ENCODE results near the gene TENM3. TPM values are rescaled to one million over a fixed set of nuclear protein-coding genes. Genes with fewer than 3 reads are reported as not detected.

TENM3 gene
- polyA plus RNA-seq, 1 of the 3 experiments (the other 2 are of a cell fraction): 10.4 TPM

DNA sequence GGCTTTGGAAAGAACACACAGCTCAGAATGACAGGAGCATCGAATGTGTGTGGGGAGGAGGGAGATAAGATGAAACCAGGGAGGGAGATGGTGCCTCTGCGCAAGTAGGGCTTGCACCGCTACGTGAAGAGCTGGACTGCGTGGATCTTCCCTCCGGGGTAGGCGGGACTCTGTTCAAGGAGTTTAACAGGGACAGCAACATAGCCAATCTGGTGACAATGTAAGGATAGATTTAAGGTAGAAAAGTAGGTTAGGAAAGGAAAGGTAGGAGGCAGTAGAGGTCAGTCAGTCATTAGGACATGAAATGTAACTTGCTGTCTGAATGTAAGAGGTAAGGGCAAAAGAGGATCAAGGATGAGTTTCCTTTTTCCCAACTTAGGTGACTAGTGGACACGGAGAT is 521.4 kb downstream of the TENM3 start:
- CTCF ChIA-PET: interaction anchor here (0.8 kb wide), 1 partner anchor 16 kb away, joined by 4 read pairs; no protein-coding TSS in a partner anchor
- H4K20me1 ChIP-seq (ENCODE audit: insufficient read depth): no peaks in the 10 kb centered on the region
- H3K27me3 ChIP-seq (ENCODE audit: insufficient read depth): no peaks in the 10 kb centered on the region
- POLR2A ChIA-PET: no interaction called here
- H3K27ac ChIP-seq (ENCODE audit: low read depth in 2 of 2, low read length in 1 of 2): no peak overlapping the region
- 83% methylated on average over 8 of the region's 8 CpGs for WGBS (ENCODE audit: low lambda C conversion rate)
- TF ChIP-seq EZH2phosphoT487 (IDR thresholded peaks at IDR 0.05; ENCODE audit: borderline replicate concordance, low read depth) (no peak), GATA2 (CRISPR knock-in tag; IDR thresholded peaks at IDR 0.05) (no peak), MXI1 (IDR thresholded peaks at IDR 0.05; ENCODE audit: low read depth, low read length) (no peak), RFX5 (IDR thresholded peaks at IDR 0.05; ENCODE audit: low read length) (no peak)
- H3K9me2 ChIP-seq: no peaks in the 10 kb centered on the region
- no peaks in the 10 kb centered on the region for H3K9me3 ChIP-seq
- DNase-seq: no peak
- peaks cover 0 to 2% of the 10 kb centered on the region in 2 experiments; a peak in 1 of 4 replicates for H3K4me1 ChIP-seq (ENCODE audit: control insufficient read depth in 1 of 2, insufficient read depth in 2 of 2, low read depth in 1 of 2, low read length in 1 of 2)
- no peak overlapping the region for H3K9ac ChIP-seq
- H3K4me2 ChIP-seq: no peak overlapping the region
- H3K79me2 ChIP-seq (ENCODE audit: insufficient read depth): no peaks in the 10 kb centered on the region
- no peaks in the 10 kb centered on the region for H3K36me3 ChIP-seq (replicated peaks in 1 of 2; ENCODE audit: control insufficient read depth in 1 of 2, insufficient read depth in 2 of 2, low read length in 1 of 2)
- no peak overlapping the region for H2AFZ ChIP-seq (ENCODE audit: low read depth)
- H3F3A ChIP-seq (replicated peaks; ENCODE audit: insufficient read depth): no peaks in the 10 kb centered on the region
- H3K4me3 ChIP-seq (ENCODE audit: low read depth in 2 of 2, low read length in 1 of 2): no peak overlapping the region

DNA sequence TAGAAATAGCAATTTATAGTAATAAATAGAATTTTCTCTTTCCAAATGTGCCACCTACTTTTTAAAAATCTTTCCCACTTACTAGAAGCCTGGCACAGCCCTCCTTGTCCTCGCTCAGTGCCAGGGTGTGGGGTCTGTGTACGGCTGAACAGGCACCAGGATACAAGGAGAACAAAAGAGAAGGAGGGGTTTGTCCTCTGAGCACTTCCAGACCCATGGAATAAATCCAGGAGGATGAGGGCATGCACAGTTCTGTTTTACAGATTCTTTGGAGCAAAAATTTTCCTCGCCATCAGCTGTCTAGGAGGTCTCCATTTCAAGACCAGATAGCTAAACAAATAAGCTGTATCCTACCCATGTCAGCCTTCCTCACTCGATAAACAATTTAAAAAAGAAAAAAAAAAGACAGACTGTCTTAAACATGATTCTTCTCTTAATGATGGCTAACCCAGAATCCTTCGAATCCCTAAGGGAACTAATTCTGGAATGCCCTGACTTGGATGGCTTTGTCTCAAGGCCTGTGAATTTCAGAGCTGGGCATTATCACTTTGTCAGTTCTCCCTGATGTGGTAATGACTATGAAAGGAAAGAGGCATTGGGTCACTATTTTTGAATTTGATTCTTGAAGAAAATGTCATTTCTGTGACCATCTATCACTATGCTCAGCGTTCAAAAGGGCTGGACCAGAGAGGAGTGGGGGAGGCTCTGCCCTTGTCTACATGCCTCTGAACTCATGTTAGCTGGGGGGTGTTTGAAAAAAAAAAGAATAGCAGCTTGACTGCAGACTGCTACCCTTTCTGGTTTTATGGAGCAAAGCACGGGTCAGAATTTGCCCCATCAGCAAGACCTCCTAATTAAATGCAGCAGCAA is 523.0 kb downstream of the TENM3 start:
- Histone ChIP-seq H3K9me2 (no peaks in the 10 kb centered on the region), H3K4me1 (ENCODE audit: control insufficient read depth in 1 of 2, insufficient read depth in 2 of 2, low read depth in 1 of 2, low read length in 1 of 2) (peaks cover 0 to 2% of the 10 kb centered on the region in 2 experiments; a peak in 1 of 4 replicates), H3K79me2 (ENCODE audit: insufficient read depth) (no peaks in the 10 kb centered on the region), H3K4me3 (ENCODE audit: low read depth in 2 of 2, low read length in 1 of 2) (no peak overlapping the region), H4K20me1 (ENCODE audit: insufficient read depth) (no peaks in the 10 kb centered on the region), H3K9ac (no peak overlapping the region), H3K36me3 (replicated peaks in 1 of 2; ENCODE audit: control insufficient read depth in 1 of 2, insufficient read depth in 2 of 2, low read length in 1 of 2) (no peaks in the 10 kb centered on the region), H3K27me3 (ENCODE audit: insufficient read depth) (no peaks in the 10 kb centered on the region), H3K4me2 (no peak overlapping the region), H2AFZ (ENCODE audit: low read depth) (no peak overlapping the region), H3F3A (replicated peaks; ENCODE audit: insufficient read depth) (no peaks in the 10 kb centered on the region), H3K9me3 (no peaks in the 10 kb centered on the region), H3K27ac (ENCODE audit: low read depth in 2 of 2, low read length in 1 of 2) (no peak overlapping the region; a peak in 1 of 4 replicates)
- ChIA-PET POLR2A (no interaction called here), CTCF (no interaction called here)
- WGBS (ENCODE audit: low lambda C conversion rate): 82% methylated on average over 7 of the region's 7 CpGs
- DNase-seq: no peak
- TF ChIP-seq GABPA (IDR thresholded peaks at IDR 0.05; ENCODE audit: low read depth) (no peak), YY1 (IDR thresholded peaks at IDR 0.05; ENCODE audit: low read depth) (no peak), RAD21 (IDR thresholded peaks at IDR 0.05; ENCODE audit: low read length) (no peak)
- TF ChIP-seq, protein P1, sequence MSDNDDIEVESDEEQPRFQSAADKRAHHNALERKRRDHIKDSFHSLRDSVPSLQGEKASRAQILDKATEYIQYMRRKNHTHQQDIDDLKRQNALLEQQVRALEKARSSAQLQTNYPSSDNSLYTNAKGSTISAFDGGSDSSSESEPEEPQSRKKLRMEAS (IDR thresholded peaks at IDR 0.05; ENCODE audit: low read depth): no peak
- TF ChIP-seq, protein P2, sequence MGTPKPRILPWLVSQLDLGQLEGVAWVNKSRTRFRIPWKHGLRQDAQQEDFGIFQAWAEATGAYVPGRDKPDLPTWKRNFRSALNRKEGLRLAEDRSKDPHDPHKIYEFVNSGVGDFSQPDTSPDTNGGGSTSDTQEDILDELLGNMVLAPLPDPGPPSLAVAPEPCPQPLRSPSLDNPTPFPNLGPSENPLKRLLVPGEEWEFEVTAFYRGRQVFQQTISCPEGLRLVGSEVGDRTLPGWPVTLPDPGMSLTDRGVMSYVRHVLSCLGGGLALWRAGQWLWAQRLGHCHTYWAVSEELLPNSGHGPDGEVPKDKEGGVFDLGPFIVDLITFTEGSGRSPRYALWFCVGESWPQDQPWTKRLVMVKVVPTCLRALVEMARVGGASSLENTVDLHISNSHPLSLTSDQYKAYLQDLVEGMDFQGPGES (IDR thresholded peaks at IDR 0.05; ENCODE audit: low read depth, low read length): no peak

DNA sequence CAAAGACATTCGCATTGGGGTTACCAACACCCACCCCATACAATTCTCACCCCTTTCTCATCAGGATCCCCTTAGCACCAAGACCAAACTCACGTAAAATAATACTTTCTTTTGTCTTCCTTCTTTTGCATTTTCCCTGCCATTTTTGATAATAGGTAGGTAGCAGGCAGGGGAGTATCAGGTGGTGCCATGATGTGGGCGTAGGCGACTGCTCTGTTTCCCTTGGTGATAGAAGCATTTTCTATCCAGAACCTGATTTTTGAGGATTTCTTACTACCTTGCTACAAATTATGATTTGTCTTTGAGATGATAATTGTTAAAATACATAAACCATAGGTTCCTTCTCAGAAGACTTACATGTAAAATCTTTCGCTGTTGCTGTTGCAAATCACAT is 523.7 kb downstream of the TENM3 start:
- Histone ChIP-seq H4K20me1 (ENCODE audit: insufficient read depth) (no peaks in the 10 kb centered on the region), H2AFZ (ENCODE audit: low read depth) (no peak overlapping the region), H3F3A (replicated peaks; ENCODE audit: insufficient read depth) (no peaks in the 10 kb centered on the region), H3K4me1 (ENCODE audit: control insufficient read depth in 1 of 2, insufficient read depth in 2 of 2, low read depth in 1 of 2, low read length in 1 of 2) (peaks cover 0 to 2% of the 10 kb centered on the region in 2 experiments; a peak in 1 of 4 replicates), H3K79me2 (ENCODE audit: insufficient read depth) (no peaks in the 10 kb centered on the region), H3K27me3 (ENCODE audit: insufficient read depth) (no peaks in the 10 kb centered on the region), H3K36me3 (replicated peaks in 1 of 2; ENCODE audit: control insufficient read depth in 1 of 2, insufficient read depth in 2 of 2, low read length in 1 of 2) (no peaks in the 10 kb centered on the region), H3K9ac (no peak overlapping the region), H3K4me2 (no peak overlapping the region), H3K9me3 (no peaks in the 10 kb centered on the region), H3K27ac (ENCODE audit: low read depth in 2 of 2, low read length in 1 of 2) (no peak overlapping the region; a peak in 1 of 4 replicates), H3K4me3 (ENCODE audit: low read depth in 2 of 2, low read length in 1 of 2) (no peak overlapping the region), H3K9me2 (no peaks in the 10 kb centered on the region)
- DNase-seq: no peak
- CTCF ChIA-PET: no interaction called here
- 90% methylated on average over 5 of the region's 5 CpGs for WGBS (ENCODE audit: low lambda C conversion rate)
- POLR2A ChIA-PET: no interaction called here
- TF ChIP-seq, protein P3, sequence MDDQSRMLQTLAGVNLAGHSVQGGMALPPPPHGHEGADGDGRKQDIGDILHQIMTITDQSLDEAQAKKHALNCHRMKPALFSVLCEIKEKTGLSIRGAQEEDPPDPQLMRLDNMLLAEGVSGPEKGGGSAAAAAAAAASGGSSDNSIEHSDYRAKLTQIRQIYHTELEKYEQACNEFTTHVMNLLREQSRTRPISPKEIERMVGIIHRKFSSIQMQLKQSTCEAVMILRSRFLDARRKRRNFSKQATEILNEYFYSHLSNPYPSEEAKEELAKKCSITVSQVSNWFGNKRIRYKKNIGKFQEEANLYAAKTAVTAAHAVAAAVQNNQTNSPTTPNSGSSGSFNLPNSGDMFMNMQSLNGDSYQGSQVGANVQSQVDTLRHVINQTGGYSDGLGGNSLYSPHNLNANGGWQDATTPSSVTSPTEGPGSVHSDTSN (IDR thresholded peaks at IDR 0.05): no peak
- TF ChIP-seq TAF1 (IDR thresholded peaks at IDR 0.05; ENCODE audit: borderline replicate concordance, low read depth, low read length) (no peak), POLR2AphosphoS5 (IDR thresholded peaks at IDR 0.05; ENCODE audit: low read depth, low read length) (no peak), ELF1 (IDR thresholded peaks at IDR 0.05) (no peak), TCF12 (IDR thresholded peaks at IDR 0.05) (no peak), EZH2phosphoT487 (IDR thresholded peaks at IDR 0.05; ENCODE audit: borderline replicate concordance, low read depth) (no peak)
